Glutamatergic neuron (in vitro differentiated cells): ENCODE measurements around the gene CCBE1. TPM values are rescaled to one million over a fixed set of nuclear protein-coding genes. Genes with fewer than 3 reads are reported as not detected.

Experiments
- DNase-seq: peaks from one replicate; pipeline ENCODE4 v3.0.0; 2022
- H3K27ac Mint-ChIP-seq: one replicate; pipeline ENCODE4 v1.8.0; 2020; ENCODE audit warnings: mild to moderate bottlenecking, mixed read lengths, inconsistent platforms; ENCODE audit not compliant: unreplicated experiment
- H3K27me3 Mint-ChIP-seq: one replicate; pipeline ENCODE4 v1.8.0; 2020; ENCODE audit warnings: mild to moderate bottlenecking, moderate library complexity, mixed read lengths, inconsistent platforms; ENCODE audit not compliant: unreplicated experiment
- H3K36me3 Mint-ChIP-seq: one replicate; pipeline ENCODE4 v1.8.0; 2020; ENCODE audit warnings: mild to moderate bottlenecking, mixed read lengths, inconsistent platforms; ENCODE audit not compliant: unreplicated experiment
- H3K4me1 Mint-ChIP-seq: one replicate; pipeline ENCODE4 v1.8.0; 2020; ENCODE audit warnings: mild to moderate bottlenecking, low read depth, mixed read lengths, inconsistent platforms; ENCODE audit not compliant: unreplicated experiment
- H3K4me3 Mint-ChIP-seq: one replicate; pipeline ENCODE4 v1.8.0; 2020; ENCODE audit warnings: mild to moderate bottlenecking, mixed read lengths, inconsistent platforms; ENCODE audit not compliant: unreplicated experiment
- H3K9me3 Mint-ChIP-seq: one replicate; pipeline ENCODE4 v1.8.0; 2020; ENCODE audit warnings: mild to moderate bottlenecking, moderate library complexity, mixed read lengths, inconsistent platforms; ENCODE audit not compliant: unreplicated experiment
- CTCF ChIP-seq: fragments of 200-600 bp; sonication (generic); IDR thresholded peaks from one replicate; pipeline ENCODE4 v1.5.0; 2021; ENCODE audit not compliant: partially characterized antibody, unreplicated experiment
- total RNA-seq: library from RNA; stranded (reverse); fragmentation: NEBNext Ultra II Directional; extraction: Animal tissue kit (Norgen Biotek cat#: 25700); gene quantifications from one replicate; pipeline ENCODE4 v1.2.1, GENCODE V29; 2021; ENCODE audit not compliant: unreplicated experiment

CCBE1 gene
- total RNA-seq, 1 donor from 2014 or later: 0.81 TPM

- Mint-ChIP-seq H3K4me3 (no peak overlapping the region), H3K36me3 (no peaks in the 10 kb centered on the region), H3K4me1 (no peaks in the 10 kb centered on the region), H3K9me3 (peaks cover 2% of the 10 kb centered on the region), H3K27ac (no peak overlapping the region), H3K27me3 (no peaks in the 10 kb centered on the region)
- TF ChIP-seq CTCF: no peak
- DNase-seq: no peak
These were observed 158.1 kb downstream of the CCBE1 start for GRCh38 chr18:59539108-59539507.

- Mint-ChIP-seq H3K9me3 (peaks cover 2% of the 10 kb centered on the region), H3K4me3 (no peak overlapping the region), H3K27ac (no peak overlapping the region), H3K4me1 (no peaks in the 10 kb centered on the region), H3K27me3 (no peaks in the 10 kb centered on the region), H3K36me3 (no peaks in the 10 kb centered on the region)
- no peak for TF ChIP-seq CTCF
- DNase-seq: no peak
These were observed 159.6 kb downstream of the CCBE1 start for GRCh38 chr18:59537579-59537978.

- no peaks in the 10 kb centered on the region for H3K9me3 Mint-ChIP-seq
- H3K27ac Mint-ChIP-seq: no peak overlapping the region
- H3K27me3 Mint-ChIP-seq: no peaks in the 10 kb centered on the region
These were observed 161.1 kb downstream of the CCBE1 start for GRCh38 chr18:59536166-59536565.

GRCh38 chr18:59535055-59535454 is 162.2 kb downstream of the CCBE1 start:
- no peaks in the 10 kb centered on the region for H3K27me3 Mint-ChIP-seq
- H3K36me3 Mint-ChIP-seq: no peaks in the 10 kb centered on the region
- H3K4me3 Mint-ChIP-seq: no peak overlapping the region
- H3K4me1 Mint-ChIP-seq: no peaks in the 10 kb centered on the region
- no peak overlapping the region for H3K27ac Mint-ChIP-seq
- no peak for DNase-seq
- H3K9me3 Mint-ChIP-seq: no peaks in the 10 kb centered on the region
- TF ChIP-seq CTCF: no peak

More at GRCh38 chr18:59536166-59536565, 161.1 kb downstream of the CCBE1 start:
- H3K36me3 Mint-ChIP-seq: no peaks in the 10 kb centered on the region
- no peak overlapping the region for H3K4me3 Mint-ChIP-seq
- DNase-seq: no peak
- H3K4me1 Mint-ChIP-seq: no peaks in the 10 kb centered on the region
- no peak for TF ChIP-seq CTCF

- Mint-ChIP-seq H3K9me3 (peaks cover 5% of the 10 kb centered on the region), H3K4me3 (no peak overlapping the region), H3K27ac (no peak overlapping the region), H3K27me3 (no peaks in the 10 kb centered on the region), H3K36me3 (peaks cover 4% of the 10 kb centered on the region), H3K4me1 (no peaks in the 10 kb centered on the region)
- no peak for DNase-seq
- no peak for TF ChIP-seq CTCF
These were observed 168.4 kb downstream of the CCBE1 start for GRCh38 chr18:59528866-59529265.
